ENCODE data around the gene UQCR11.

Gene UQCR11

GRCh38 chr19:1591421-1592023, 13.7 kb downstream of the UQCR11 start:
- DNase-seq (ENCODE audit: low read depth in 2 of 2): no peak

- DNase-seq (ENCODE audit: low read depth in 2 of 2): no peak
These were observed 14.4 kb downstream of the UQCR11 start for GRCh38 chr19:1590641-1591397.

GRCh38 chr19:1587872-1588271, 17.4 kb downstream of the UQCR11 start:
- no peak for DNase-seq (ENCODE audit: low read depth in 2 of 2)

GRCh38 chr19:1585243-1585580, 20.1 kb downstream of the UQCR11 start:
- no peak for DNase-seq (ENCODE audit: low read depth in 2 of 2)

GRCh38 chr19:1584500-1585242, 20.6 kb downstream of the UQCR11 start:
- no peak for DNase-seq (ENCODE audit: low read depth in 2 of 2)

GRCh38 chr19:1582201-1582600, 23.1 kb downstream of the UQCR11 start:
- no peak for DNase-seq (ENCODE audit: low read depth in 2 of 2)

- no peak for DNase-seq (ENCODE audit: low read depth in 2 of 2)
These were observed 24.3 kb downstream of the UQCR11 start for GRCh38 chr19:1580957-1581356.

- no peak for DNase-seq (ENCODE audit: low read depth in 2 of 2)
These were observed 24.9 kb downstream of the UQCR11 start for GRCh38 chr19:1580382-1580781.

GRCh38 chr19:1579222-1579621, 26.0 kb downstream of the UQCR11 start:
- no peak for DNase-seq (ENCODE audit: low read depth in 2 of 2)

GRCh38 chr19:1577929-1578618, 27.2 kb downstream of the UQCR11 start:
- no peak for DNase-seq (ENCODE audit: low read depth in 2 of 2)

GRCh38 chr19:1577090-1577928, 28.0 kb downstream of the UQCR11 start:
- no peak for DNase-seq (ENCODE audit: low read depth in 2 of 2)

GRCh38 chr19:1576242-1577089, 28.8 kb downstream of the UQCR11 start:
- no peak for DNase-seq (ENCODE audit: low read depth in 2 of 2)

- no peak for DNase-seq (ENCODE audit: low read depth in 2 of 2)
These were observed 29.7 kb downstream of the UQCR11 start for GRCh38 chr19:1575323-1576241.

GRCh38 chr19:1574354-1575136, 30.7 kb downstream of the UQCR11 start:
- no peak for DNase-seq (ENCODE audit: low read depth in 2 of 2)

GRCh38 chr19:1572795-1573194, 32.5 kb downstream of the UQCR11 start:
- no peak for DNase-seq (ENCODE audit: low read depth in 2 of 2)

GRCh38 chr19:1571358-1571757, 33.9 kb downstream of the UQCR11 start:
- DNase-seq (ENCODE audit: low read depth in 2 of 2): no peak

- no peak for DNase-seq (ENCODE audit: low read depth in 2 of 2)
These were observed 34.4 kb downstream of the UQCR11 start for GRCh38 chr19:1570836-1571235.

- DNase-seq (ENCODE audit: low read depth in 2 of 2): no peak
These were observed 35.3 kb downstream of the UQCR11 start for GRCh38 chr19:1569997-1570396.

Data from fibroblast of skin of left quadriceps (primary cell).